Fibroblast of lung (primary cell): Measurements from ENCODE around the gene PARP11.

Experiments used
- EZH2 ChIP-seq: IDR thresholded peaks from 2 replicates; pipeline ENCODE4 v1.5.1; 2012; ENCODE audit warnings: low read length, control low read depth, mild to moderate bottlenecking; ENCODE audit errors: missing control alignments
- TF ChIP-seq, protein P1 (sequence below), 2 donors: IDR thresholded peaks in 1 of 2; conservative IDR thresholded peaks in 1 of 2; 1 replicate in 1 of 2; 2 replicates in 1 of 2; pipeline ENCODE4 v1.5.1; 2011 to 2012; ENCODE audit warnings: low read length in 2 of 2, control low read depth in 1 of 2, inconsistent platforms in 1 of 2, low read depth in 1 of 2, mild to moderate bottlenecking in 1 of 2

DNA sequence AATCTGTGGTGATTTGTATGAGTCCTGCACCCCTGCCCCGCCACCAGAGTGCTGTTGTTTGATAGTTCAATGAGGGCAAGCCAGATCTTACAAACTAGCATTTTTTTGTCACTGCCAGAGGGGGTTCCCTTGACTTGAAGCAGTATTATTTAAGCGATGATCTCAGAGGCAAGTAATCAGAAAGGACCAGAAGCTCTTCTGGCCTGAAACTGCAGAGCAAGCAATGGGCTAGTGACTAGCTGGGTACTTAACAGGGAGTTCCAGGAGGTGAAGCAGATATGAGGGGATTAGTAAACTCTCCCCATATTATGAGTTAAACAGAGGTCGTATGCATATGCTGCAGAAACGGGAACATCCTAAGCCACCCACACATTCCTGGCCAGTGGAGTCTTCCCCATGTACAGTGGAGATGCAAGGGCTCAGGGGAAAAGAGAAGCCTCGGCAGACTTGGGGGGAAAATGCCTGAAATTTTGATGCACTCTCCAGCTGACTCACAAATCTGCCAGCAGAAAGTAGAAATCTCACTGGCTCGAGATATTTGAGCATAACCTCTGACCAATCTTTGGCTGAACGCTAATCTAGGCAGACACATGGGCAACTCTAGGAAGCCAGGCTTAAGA is 112.0 kb downstream of the PARP11 start:
- TF ChIP-seq, protein P1, sequence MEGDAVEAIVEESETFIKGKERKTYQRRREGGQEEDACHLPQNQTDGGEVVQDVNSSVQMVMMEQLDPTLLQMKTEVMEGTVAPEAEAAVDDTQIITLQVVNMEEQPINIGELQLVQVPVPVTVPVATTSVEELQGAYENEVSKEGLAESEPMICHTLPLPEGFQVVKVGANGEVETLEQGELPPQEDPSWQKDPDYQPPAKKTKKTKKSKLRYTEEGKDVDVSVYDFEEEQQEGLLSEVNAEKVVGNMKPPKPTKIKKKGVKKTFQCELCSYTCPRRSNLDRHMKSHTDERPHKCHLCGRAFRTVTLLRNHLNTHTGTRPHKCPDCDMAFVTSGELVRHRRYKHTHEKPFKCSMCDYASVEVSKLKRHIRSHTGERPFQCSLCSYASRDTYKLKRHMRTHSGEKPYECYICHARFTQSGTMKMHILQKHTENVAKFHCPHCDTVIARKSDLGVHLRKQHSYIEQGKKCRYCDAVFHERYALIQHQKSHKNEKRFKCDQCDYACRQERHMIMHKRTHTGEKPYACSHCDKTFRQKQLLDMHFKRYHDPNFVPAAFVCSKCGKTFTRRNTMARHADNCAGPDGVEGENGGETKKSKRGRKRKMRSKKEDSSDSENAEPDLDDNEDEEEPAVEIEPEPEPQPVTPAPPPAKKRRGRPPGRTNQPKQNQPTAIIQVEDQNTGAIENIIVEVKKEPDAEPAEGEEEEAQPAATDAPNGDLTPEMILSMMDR (conservative IDR thresholded peaks at IDR 0.05 in 1 of 2, IDR thresholded peaks at IDR 0.05 in 1 of 2; ENCODE audit: low read depth in 1 of 2, low read length in 2 of 2), result no peak
- no peak for TF ChIP-seq EZH2
